Fibroblast of gingiva (primary cell): ENCODE results near the gene COASY.
A peak's percentile ranks its signal among the peaks of the same experiment; 100 is the strongest.
"Not testable (repeated sequence)": the region's sequence is repeated elsewhere in the genome, so short reads cannot be mapped to it uniquely, and the experiment has no call there.

ENCODE experiments used
- DNase-seq: peaks from one replicate; pipeline ENCODE4 v3.0.0-alpha.2; 2011; ENCODE audit warnings: low read depth

Gene COASY

GRCh38 chr17:42574463-42574862, 12.5 kb downstream of the COASY start:
- DNase-seq = no peak

- no peak for DNase-seq
Measured at GRCh38 chr17:42577140-42577531, 15.2 kb downstream of the COASY start.

GRCh38 chr17:42577532-42578281, 15.8 kb downstream of the COASY start, which contains the start of gene PSMC3IP:
TSS of gene PSMC3IP (minus strand) at chr17:42577729. CDS start at chr17:42577686, 43 bp downstream.
- peak; percentile 91 for DNase-seq

- DNase-seq = peak; percentile 55
Measured at GRCh38 chr17:42578282-42578869, 16.4 kb downstream of the COASY start.

GRCh38 chr17:42579794-42580551, 18.0 kb downstream of the COASY start:
- no peak for DNase-seq

GRCh38 chr17:42581744-42582270, 19.9 kb downstream of the COASY start:
- DNase-seq = no peak

- no peak for DNase-seq
Measured at GRCh38 chr17:42584880-42585279, 22.9 kb downstream of the COASY start.

GRCh38 chr17:42585353-42585752, 23.4 kb downstream of the COASY start:
- DNase-seq = peak; percentile 58

GRCh38 chr17:42586514-42587230, 24.7 kb downstream of the COASY start:
- DNase-seq = no peak

GRCh38 chr17:42590886-42591285, 28.9 kb downstream of the COASY start:
- no peak for DNase-seq

GRCh38 chr17:42591411-42591810, 29.5 kb downstream of the COASY start:
- no peak for DNase-seq

- DNase-seq = no peak
Measured at GRCh38 chr17:42596386-42596785, 34.4 kb downstream of the COASY start.

- DNase-seq = peak; percentile 35
Measured at GRCh38 chr17:42598905-42599304, 37.0 kb downstream of the COASY start.

GRCh38 chr17:42603318-42603717, 41.4 kb downstream of the COASY start:
- no peak for DNase-seq

GRCh38 chr17:42607769-42608168, 45.8 kb downstream of the COASY start:
- no peak for DNase-seq

- DNase-seq = no peak
Measured at GRCh38 chr17:42608305-42609181, 46.6 kb downstream of the COASY start.

GRCh38 chr17:42609182-42609813, 47.4 kb downstream of the COASY start, which contains the start of the genes RETREG3 and TUBG1:
TSS of gene RETREG3 (minus strand) at chr17:42609374. CDS start at chr17:42609324, 50 bp downstream.
TSS of gene TUBG1 (plus strand) at chr17:42609683. CDS start at chr17:42609738, 55 bp downstream.
- peak; percentile 99 for DNase-seq

- DNase-seq = not testable (repeated sequence)
Measured at GRCh38 chr17:42609814-42610801, 48.2 kb downstream of the COASY start.

GRCh38 chr17:42612013-42612412, 50.1 kb downstream of the COASY start:
- DNase-seq = no peak
